ENCODE data around the gene ZC3H4. TPM values are rescaled to one million over a fixed set of nuclear protein-coding genes. Genes with fewer than 3 reads are reported as not detected.
"Not testable (repeated sequence)": the region's sequence is repeated elsewhere in the genome, so short reads cannot be mapped to it uniquely, and the experiment has no call there.

Gene ZC3H4
- total and polyA plus RNA-seq, 2 donors (not counting 3 experiments of a cell fraction or from before 2014, with no cell fraction given) = 6.2 to 63.9 TPM

DNA sequence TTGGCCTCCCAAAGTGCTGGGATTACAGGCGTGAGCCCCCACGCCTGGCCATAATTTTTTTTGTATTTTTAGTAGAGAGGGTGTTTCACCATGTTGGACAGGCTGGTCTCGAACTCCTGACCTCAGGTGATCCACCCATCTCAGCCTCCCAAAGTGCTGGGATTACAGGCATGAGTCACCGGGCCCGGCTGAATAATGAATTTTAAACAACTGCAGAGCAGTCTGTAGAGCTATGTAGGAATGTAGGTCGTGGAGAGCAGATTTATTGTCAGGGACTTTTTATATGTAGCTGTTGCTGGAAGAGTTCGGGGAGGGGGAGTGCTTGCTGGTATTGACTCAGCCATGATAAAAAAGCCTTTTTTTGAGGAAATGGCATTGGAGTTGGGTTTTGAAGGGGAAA lies 27.7 kb upstream of the ZC3H4 start:
- H4K20me1 ChIP-seq (replicated peaks; ENCODE audit: control insufficient read depth, extremely low read depth, insufficient read depth, low read length); H3K27ac ChIP-seq (ENCODE audit: insufficient read depth, low read depth, low read length); H3K9ac ChIP-seq (replicated peaks; ENCODE audit: extremely low read depth, insufficient read depth, low read length); DNase-seq (ENCODE audit: low read depth, low spot score); BruUV-seq (replicated peaks); H2AFZ ChIP-seq (ENCODE audit: low read depth, low read length); H3K9me3 ChIP-seq (replicated peaks; ENCODE audit: control insufficient read depth, insufficient read depth, low read length); H3K4me2 ChIP-seq (ENCODE audit: insufficient read depth, low read length); H3K4me3 ChIP-seq (replicated peaks in 1 of 3; ENCODE audit: insufficient read depth in 1 of 3, low read depth in 1 of 3, low read length in 3 of 3); dilution Hi-C loops (cut with MboI; ENCODE audit: extremely low pct_ligation_motif_present, low sequenced_read_pairs); intact Hi-C loops (cut with micrococcal nuclease); H3K27me3 ChIP-seq (ENCODE audit: control insufficient read depth in 2 of 2, insufficient read depth in 2 of 2, low read length in 2 of 2); H3K9me1 ChIP-seq (replicated peaks; ENCODE audit: control insufficient read depth, extremely low read depth, insufficient read depth, low read length); H3K4me1 ChIP-seq (ENCODE audit: control insufficient read depth, extremely low read depth, insufficient read depth, low read length): not testable (repeated sequence)
- ChIA-PET CTCF (interaction anchor here (1.1 to 1.5 kb wide), 4 partner anchors 10 to 105 kb away, joined by 3 to 5 read pairs (median 4); partner anchors contain the start of gene SAE1), POLR2A (interaction anchor here (0.5 kb wide), 1 partner anchor 85 kb away, joined by 3 read pairs; no protein-coding TSS in a partner anchor)
- H3K36me3 ChIP-seq (ENCODE audit: control insufficient read depth in 2 of 2, extremely low read depth in 1 of 2, insufficient read depth in 2 of 2, low read length in 2 of 2) = peaks cover 17 to 21% of the 10 kb centered on the region in 2 experiments
- peak; percentile 50 for FAIRE-seq
- H3K79me2 ChIP-seq (ENCODE audit: control insufficient read depth, insufficient read depth, low read length) = peaks cover 88% of the 10 kb centered on the region

DNA sequence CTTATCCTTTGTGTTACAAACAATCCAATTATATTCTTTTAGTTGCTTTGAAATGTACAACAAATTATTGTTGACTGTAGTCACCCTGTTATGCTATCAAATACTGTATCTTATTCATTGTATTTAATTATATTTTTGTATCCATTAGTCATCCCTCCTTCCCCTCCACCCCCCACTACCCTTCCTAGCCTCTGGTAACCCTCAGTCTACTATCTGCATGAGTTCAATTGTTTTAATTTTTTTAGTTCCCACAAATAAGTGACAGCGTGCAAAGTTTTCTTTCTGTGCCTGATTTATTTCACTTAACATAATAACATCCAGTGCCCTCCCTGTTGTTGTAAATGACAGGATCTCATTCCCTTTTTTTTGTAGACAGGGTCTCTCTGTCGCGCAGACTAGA lies 21.6 kb upstream of the ZC3H4 start:
- Histone ChIP-seq H3K4me2 (ENCODE audit: insufficient read depth, low read length) (peak overlapping the region; percentile 18), H3K27ac (ENCODE audit: insufficient read depth, low read depth, low read length) (peak overlapping the region; percentile 27), H3K9me1 (replicated peaks; ENCODE audit: control insufficient read depth, extremely low read depth, insufficient read depth, low read length) (no peaks in the 10 kb centered on the region), H3K79me2 (ENCODE audit: control insufficient read depth, insufficient read depth, low read length) (peaks cover 90% of the 10 kb centered on the region), H3K27me3 (ENCODE audit: control insufficient read depth in 2 of 2, insufficient read depth in 2 of 2, low read length in 2 of 2) (no peaks in the 10 kb centered on the region), H4K20me1 (replicated peaks; ENCODE audit: control insufficient read depth, extremely low read depth, insufficient read depth, low read length) (no peaks in the 10 kb centered on the region), H3K9ac (replicated peaks; ENCODE audit: extremely low read depth, insufficient read depth, low read length) (no peak overlapping the region), H3K4me3 (replicated peaks in 1 of 3; ENCODE audit: insufficient read depth in 1 of 3, low read depth in 1 of 3, low read length in 3 of 3) (no peak overlapping the region), H3K4me1 (ENCODE audit: control insufficient read depth, extremely low read depth, insufficient read depth, low read length) (peaks cover 30% of the 10 kb centered on the region), H2AFZ (ENCODE audit: low read depth, low read length) (no peak overlapping the region), H3K9me3 (replicated peaks; ENCODE audit: control insufficient read depth, insufficient read depth, low read length) (no peaks in the 10 kb centered on the region), H3K36me3 (ENCODE audit: control insufficient read depth in 2 of 2, extremely low read depth in 1 of 2, insufficient read depth in 2 of 2, low read length in 2 of 2) (no peaks in the 10 kb centered on the region)
- FAIRE-seq (peak; percentile 75), DNase-seq (ENCODE audit: low read depth, low spot score) (peak; percentile 68)
- no TSS peak for BruUV-seq (replicated peaks)
- intact Hi-C loops (cut with micrococcal nuclease) (loop anchor here (2.0 kb wide), 1 partner anchor 22 kb away; no protein-coding TSS in a partner anchor), dilution Hi-C loops (cut with MboI; ENCODE audit: extremely low pct_ligation_motif_present, low sequenced_read_pairs) (no loop called here)
- TF ChIP-seq FOS (IDR thresholded peaks at IDR 0.05; ENCODE audit: borderline replicate concordance, insufficient read depth, low read length) (peak; percentile 22), POLR2AphosphoS5 (IDR thresholded peaks at IDR 0.05; ENCODE audit: insufficient read depth, low read depth, low read length) (no peak), JUN (IDR thresholded peaks at IDR 0.05; ENCODE audit: borderline replicate concordance, insufficient read depth, insufficient read length, low read depth) (peak; percentile 19), POLR2A (IDR thresholded peaks at IDR 0.05; ENCODE audit: low read depth, low read length) (no peak)
- TF ChIP-seq, protein P1, sequence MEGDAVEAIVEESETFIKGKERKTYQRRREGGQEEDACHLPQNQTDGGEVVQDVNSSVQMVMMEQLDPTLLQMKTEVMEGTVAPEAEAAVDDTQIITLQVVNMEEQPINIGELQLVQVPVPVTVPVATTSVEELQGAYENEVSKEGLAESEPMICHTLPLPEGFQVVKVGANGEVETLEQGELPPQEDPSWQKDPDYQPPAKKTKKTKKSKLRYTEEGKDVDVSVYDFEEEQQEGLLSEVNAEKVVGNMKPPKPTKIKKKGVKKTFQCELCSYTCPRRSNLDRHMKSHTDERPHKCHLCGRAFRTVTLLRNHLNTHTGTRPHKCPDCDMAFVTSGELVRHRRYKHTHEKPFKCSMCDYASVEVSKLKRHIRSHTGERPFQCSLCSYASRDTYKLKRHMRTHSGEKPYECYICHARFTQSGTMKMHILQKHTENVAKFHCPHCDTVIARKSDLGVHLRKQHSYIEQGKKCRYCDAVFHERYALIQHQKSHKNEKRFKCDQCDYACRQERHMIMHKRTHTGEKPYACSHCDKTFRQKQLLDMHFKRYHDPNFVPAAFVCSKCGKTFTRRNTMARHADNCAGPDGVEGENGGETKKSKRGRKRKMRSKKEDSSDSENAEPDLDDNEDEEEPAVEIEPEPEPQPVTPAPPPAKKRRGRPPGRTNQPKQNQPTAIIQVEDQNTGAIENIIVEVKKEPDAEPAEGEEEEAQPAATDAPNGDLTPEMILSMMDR (IDR thresholded peaks at IDR 0.05; ENCODE audit: extremely low read depth in 1 of 2, insufficient read depth in 1 of 2, low read depth in 1 of 2, low read length in 2 of 2) = no peak
- TF ChIP-seq, protein P2, sequence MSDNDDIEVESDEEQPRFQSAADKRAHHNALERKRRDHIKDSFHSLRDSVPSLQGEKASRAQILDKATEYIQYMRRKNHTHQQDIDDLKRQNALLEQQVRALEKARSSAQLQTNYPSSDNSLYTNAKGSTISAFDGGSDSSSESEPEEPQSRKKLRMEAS (IDR thresholded peaks at IDR 0.05; ENCODE audit: insufficient read depth, insufficient read length) = no peak
- CTCF ChIA-PET = interaction anchor here (5.0 kb wide), 1 partner anchor 56 kb away, joined by 30 read pairs; no protein-coding TSS in a partner anchor
- POLR2A ChIA-PET = no interaction called here
